22Rv1 (cell line): ENCODE results near the gene SPTLC3.

Experiments
- H3K27ac ChIP-seq: fragments of 450-650 bp; 2 replicates; pipeline ENCODE4 v1.5.1; 2017
- ZFX ChIP-seq: fragments of 450-650 bp; IDR thresholded peaks from 2 replicates; pipeline ENCODE4 v1.6.1; 2017; ENCODE audit warnings: antibody characterized with exemption, borderline replicate concordance
- TF ChIP-seq, protein P1 (sequence below): fragments of 450-650 bp; IDR thresholded peaks from 2 replicates; pipeline ENCODE4 v1.5.1; 2017; ENCODE audit warnings: mild to moderate bottlenecking

Gene SPTLC3

DNA sequence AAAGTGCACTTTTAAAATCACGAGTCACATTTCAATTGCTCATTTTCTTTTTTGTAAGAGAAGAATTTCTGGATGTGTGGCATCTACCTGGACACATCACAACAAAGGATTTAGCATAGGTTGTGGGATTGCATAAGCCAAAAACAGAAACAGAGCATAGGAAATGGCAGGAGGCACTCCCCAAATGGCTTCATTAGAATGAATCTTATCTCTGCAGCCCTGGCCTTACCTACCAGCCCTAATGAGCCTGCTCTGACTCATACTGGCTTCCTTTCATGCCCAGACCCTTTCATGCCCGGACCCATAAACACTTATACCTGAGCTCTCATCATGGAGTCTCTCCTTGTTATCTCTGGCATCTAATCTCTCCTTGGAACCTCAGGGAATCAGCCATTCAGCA is 23.9 kb upstream of the SPTLC3 start:
- H3K27ac ChIP-seq: no peak overlapping the region
- TF ChIP-seq ZFX: no peak
- TF ChIP-seq, protein P1, sequence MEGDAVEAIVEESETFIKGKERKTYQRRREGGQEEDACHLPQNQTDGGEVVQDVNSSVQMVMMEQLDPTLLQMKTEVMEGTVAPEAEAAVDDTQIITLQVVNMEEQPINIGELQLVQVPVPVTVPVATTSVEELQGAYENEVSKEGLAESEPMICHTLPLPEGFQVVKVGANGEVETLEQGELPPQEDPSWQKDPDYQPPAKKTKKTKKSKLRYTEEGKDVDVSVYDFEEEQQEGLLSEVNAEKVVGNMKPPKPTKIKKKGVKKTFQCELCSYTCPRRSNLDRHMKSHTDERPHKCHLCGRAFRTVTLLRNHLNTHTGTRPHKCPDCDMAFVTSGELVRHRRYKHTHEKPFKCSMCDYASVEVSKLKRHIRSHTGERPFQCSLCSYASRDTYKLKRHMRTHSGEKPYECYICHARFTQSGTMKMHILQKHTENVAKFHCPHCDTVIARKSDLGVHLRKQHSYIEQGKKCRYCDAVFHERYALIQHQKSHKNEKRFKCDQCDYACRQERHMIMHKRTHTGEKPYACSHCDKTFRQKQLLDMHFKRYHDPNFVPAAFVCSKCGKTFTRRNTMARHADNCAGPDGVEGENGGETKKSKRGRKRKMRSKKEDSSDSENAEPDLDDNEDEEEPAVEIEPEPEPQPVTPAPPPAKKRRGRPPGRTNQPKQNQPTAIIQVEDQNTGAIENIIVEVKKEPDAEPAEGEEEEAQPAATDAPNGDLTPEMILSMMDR: no peak

DNA sequence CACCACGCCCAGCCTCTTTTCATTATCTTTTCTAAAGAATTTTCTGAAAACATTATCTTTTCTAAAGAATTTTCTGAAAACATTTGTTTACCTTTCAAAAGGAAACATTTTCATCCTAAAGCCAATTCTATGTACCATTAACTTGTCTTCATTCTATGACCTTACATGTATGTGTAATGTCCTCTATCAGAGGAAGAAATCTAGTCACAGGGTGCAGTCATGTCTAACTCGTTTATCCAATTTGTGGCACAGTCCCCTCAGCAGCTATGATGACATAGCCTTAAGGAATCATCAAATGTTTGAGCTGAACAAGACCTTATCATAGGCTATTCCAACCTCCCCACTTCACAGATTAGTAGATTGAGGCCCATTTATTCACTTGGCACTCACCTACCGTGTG is 21.5 kb upstream of the SPTLC3 start:
- TF ChIP-seq, protein P1: no peak
- TF ChIP-seq ZFX: no peak
- no peak overlapping the region for H3K27ac ChIP-seq

DNA sequence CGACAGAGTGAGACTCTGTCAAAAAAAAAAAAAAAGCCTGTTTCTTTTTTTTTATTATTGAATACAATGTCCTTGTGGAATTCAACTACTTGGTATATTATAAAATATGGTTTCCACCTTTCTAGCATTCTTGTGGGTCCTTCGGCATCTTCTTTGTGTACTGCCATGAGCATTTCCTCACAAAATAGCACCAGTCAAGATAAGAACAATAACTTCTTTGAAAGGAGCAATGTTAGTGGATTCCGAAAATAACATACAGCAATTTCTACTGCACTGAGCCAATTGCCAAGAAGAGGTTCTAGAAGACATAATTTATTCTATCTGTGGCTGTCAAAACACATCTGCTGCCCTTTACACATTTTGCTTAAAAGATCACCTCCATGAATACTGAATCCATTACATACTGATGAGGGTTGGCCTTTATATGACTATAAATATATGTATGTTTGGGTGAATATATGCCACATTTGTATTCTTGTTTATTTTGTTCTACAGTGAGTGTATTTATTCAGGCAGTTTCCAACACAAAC is 19.1 kb upstream of the SPTLC3 start:
- TF ChIP-seq ZFX: no peak
- TF ChIP-seq, protein P1: no peak

DNA sequence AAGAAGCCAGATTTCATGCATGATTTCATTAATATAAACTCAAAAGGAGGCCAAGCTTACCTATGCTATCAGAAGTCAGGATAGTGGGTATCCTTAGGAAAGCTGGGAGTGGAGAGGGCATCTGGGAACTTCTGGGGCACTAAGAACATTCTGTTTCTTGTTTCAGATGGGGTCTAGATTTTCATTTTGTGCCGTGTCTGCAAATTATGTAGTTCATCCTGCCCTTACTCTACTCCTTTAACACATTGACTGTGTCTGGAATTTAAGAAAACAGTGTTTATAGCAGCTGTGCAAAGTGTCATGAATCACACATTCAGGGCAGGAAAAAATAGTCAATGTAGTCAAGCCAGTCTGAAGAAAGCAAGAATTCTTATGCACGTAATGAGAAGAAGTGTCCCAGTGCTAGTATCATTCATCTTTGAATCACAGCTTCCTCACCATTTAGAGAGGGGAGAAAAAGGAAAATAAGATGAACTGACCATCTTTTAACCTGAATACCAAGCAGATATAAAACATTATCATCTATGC is 11.6 kb upstream of the SPTLC3 start:
- TF ChIP-seq, protein P1: no peak
- no peak for TF ChIP-seq ZFX
- no peak overlapping the region for H3K27ac ChIP-seq

More for the DNA sequence above, 19.1 kb upstream of the SPTLC3 start:
- no peak overlapping the region for H3K27ac ChIP-seq

DNA sequence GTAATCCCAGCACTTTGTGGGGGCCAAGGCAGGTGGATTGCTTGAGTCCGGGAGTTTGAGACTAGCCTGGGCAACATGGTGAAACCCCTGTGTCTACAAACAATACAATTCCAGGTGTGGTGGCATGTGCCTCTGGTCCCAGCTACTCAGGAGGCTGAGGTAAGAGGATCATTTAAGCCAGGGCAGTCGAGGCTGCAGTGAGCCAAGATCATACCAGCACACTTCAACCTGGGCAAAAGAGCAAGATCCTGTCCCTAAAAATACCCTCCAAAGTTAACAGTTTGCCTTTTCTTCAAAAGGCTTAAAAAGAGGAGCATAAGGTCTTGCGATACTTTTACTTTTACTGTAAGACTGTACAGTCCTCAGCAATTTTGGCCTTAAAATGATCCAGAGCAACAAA is 10.7 kb upstream of the SPTLC3 start:
- H3K27ac ChIP-seq: no peak overlapping the region
- no peak for TF ChIP-seq ZFX
- TF ChIP-seq, protein P1: no peak

DNA sequence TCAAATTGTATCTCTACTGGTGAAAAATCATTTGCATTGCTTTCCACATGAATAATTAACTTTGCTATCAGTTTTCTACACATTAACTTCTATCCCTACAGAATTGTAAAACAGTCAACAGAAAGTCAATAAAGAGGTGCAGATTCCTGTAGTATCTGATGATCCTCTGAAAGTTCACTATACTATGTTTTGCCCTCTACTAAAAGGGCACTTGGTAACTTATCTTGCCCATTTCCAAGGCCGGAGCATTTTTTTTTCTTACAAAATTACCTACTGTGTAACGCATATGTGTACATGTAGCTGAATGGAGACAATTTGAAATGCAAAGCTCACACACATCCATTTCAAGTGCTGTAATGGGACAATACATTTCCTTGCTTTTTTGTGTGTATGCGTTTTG is 9.6 kb upstream of the SPTLC3 start:
- TF ChIP-seq, protein P1: no peak
- TF ChIP-seq ZFX: no peak
- no peak overlapping the region for H3K27ac ChIP-seq

DNA sequence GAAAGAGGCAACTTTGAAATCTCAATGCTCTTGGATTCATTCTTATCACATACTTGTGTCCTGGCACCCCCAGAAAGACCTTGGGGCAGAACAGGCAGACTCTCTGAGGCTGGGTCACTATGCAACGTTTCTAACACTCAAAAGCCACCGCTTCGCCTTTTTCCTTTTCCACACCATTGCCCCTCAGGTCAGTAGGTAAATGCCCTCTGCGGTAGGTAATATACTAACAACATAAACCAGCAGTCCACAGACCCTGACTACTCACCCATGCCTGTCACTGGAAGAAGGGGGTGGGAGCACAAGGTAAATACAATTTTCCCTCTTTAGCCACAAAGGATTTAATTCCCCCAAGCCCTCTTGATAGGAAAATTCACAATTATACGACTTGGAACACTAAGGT is 6.5 kb upstream of the SPTLC3 start:
- TF ChIP-seq, protein P1: no peak
- no peak for TF ChIP-seq ZFX
- no peak overlapping the region for H3K27ac ChIP-seq
